GM12875 (cell line): Measurements from ENCODE around the gene C16orf96.

ENCODE experiments used
- H3K4me3 ChIP-seq: one replicate; pipeline ENCODE4 v1.5.1; 2011; ENCODE audit warnings: low read depth, low read length, control low read depth
- TF ChIP-seq, protein P1 (sequence below): IDR thresholded peaks from 2 replicates; pipeline ENCODE4 v1.5.1; 2011; ENCODE audit warnings: low read depth, mild to moderate bottlenecking, control low read depth, inconsistent platforms, low read length, moderate library complexity, borderline replicate concordance; ENCODE audit not compliant: insufficient read depth

Gene C16orf96

DNA sequence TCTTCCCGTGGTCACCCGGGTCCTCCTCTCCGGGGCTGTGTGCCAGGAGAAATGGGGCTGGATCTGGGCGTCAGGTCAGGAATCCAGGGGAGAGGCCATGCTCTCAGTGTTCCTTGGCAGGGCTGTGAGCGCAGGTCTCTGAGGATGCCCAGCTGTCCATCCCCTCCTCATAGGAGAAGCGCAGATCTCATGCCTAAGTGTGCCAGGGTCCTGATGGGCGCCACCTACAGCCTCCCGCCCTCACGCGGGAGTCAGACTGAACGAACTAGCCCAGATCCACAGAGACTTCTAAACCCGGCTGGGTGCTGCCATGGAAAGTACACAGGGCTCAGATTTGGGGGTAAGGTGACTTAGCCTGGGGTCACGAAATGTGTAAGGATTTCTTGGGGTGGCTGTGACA lies 92.8 kb downstream of the C16orf96 start:
- TF ChIP-seq, protein P1, sequence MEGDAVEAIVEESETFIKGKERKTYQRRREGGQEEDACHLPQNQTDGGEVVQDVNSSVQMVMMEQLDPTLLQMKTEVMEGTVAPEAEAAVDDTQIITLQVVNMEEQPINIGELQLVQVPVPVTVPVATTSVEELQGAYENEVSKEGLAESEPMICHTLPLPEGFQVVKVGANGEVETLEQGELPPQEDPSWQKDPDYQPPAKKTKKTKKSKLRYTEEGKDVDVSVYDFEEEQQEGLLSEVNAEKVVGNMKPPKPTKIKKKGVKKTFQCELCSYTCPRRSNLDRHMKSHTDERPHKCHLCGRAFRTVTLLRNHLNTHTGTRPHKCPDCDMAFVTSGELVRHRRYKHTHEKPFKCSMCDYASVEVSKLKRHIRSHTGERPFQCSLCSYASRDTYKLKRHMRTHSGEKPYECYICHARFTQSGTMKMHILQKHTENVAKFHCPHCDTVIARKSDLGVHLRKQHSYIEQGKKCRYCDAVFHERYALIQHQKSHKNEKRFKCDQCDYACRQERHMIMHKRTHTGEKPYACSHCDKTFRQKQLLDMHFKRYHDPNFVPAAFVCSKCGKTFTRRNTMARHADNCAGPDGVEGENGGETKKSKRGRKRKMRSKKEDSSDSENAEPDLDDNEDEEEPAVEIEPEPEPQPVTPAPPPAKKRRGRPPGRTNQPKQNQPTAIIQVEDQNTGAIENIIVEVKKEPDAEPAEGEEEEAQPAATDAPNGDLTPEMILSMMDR, result no peak
- no peak overlapping the region for H3K4me3 ChIP-seq

DNA sequence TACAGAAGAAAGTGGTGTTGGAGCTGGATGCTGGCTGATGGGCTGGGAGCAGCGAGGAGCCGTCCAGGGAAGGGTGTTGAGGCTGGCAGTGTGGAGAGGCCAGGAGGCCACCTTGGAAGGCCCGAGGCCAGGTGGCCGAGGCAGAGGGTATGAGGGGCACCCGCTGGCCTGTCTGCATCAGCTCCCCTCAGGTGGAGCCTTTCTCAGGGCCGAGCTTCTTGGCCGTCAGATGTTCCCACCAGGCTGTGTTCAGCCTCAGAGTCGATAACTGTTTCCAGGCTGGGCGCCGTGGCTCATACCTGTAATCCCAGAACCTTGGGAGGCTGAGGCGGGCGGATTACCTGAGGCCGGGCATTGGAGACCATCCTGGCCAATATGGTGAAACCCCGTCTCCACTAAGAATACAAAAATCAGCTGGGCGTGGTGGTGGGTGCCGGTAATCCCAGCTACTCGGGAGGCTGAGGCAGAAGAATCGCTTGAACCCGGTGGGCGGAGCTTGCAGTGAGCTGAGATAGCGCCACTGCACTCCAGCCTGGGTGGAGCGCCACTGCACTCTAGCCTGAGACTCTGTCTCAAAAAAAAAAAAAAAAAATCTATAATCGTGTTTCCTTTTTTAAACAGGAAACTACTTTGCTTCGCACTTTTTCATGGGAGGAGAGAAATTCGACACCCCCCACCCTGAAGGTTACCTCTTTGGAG lies 93.8 kb downstream of the C16orf96 start:
- TF ChIP-seq, protein P1, result no peak
- H3K4me3 ChIP-seq, result no peak overlapping the region
